IMR-90 (cell line): ENCODE data around the gene DHRS12.

Source experiments
- POLR2A ChIP-seq: IDR thresholded peaks from 2 replicates; pipeline ENCODE4 v1.6.1; 2012; ENCODE audit warnings: mild to moderate bottlenecking, low read depth, low read length
- TF ChIP-seq, protein P1 (sequence below): conservative IDR thresholded peaks from 2 replicates; pipeline ENCODE4 v1.5.1; 2012; ENCODE audit warnings: mild to moderate bottlenecking, low read depth, low read length, improper control_type of control experiment

DNA sequence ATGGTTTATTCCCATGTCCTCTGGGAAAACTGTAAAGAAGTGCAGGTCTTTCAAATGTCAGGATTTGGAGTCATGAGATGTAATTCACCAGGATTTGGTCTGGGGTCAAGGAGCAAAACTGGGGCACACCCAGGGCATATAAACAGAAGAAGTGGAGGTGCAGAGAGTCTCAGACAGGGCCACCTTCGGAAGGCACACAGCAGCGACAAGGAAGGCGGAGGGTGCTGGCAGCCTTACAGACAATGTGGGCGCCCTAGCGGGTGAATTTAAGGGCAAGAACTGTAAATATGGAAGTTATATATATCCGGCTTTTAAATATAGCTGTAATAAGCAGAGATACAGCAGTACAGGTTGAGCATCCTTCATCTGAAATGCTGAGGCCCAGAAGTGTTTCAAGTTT lies 31.2 kb downstream of the DHRS12 start:
- TF ChIP-seq, protein P1, sequence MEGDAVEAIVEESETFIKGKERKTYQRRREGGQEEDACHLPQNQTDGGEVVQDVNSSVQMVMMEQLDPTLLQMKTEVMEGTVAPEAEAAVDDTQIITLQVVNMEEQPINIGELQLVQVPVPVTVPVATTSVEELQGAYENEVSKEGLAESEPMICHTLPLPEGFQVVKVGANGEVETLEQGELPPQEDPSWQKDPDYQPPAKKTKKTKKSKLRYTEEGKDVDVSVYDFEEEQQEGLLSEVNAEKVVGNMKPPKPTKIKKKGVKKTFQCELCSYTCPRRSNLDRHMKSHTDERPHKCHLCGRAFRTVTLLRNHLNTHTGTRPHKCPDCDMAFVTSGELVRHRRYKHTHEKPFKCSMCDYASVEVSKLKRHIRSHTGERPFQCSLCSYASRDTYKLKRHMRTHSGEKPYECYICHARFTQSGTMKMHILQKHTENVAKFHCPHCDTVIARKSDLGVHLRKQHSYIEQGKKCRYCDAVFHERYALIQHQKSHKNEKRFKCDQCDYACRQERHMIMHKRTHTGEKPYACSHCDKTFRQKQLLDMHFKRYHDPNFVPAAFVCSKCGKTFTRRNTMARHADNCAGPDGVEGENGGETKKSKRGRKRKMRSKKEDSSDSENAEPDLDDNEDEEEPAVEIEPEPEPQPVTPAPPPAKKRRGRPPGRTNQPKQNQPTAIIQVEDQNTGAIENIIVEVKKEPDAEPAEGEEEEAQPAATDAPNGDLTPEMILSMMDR, result no peak
- TF ChIP-seq POLR2A, result no peak
